ENCODE data around the gene APBA2.

APBA2 gene

GRCh38 chr15:29119847-29120246 lies 234.1 kb downstream of the APBA2 start:
- DNase-seq (ENCODE audit: low read depth in 2 of 2), result no peak

DNA sequence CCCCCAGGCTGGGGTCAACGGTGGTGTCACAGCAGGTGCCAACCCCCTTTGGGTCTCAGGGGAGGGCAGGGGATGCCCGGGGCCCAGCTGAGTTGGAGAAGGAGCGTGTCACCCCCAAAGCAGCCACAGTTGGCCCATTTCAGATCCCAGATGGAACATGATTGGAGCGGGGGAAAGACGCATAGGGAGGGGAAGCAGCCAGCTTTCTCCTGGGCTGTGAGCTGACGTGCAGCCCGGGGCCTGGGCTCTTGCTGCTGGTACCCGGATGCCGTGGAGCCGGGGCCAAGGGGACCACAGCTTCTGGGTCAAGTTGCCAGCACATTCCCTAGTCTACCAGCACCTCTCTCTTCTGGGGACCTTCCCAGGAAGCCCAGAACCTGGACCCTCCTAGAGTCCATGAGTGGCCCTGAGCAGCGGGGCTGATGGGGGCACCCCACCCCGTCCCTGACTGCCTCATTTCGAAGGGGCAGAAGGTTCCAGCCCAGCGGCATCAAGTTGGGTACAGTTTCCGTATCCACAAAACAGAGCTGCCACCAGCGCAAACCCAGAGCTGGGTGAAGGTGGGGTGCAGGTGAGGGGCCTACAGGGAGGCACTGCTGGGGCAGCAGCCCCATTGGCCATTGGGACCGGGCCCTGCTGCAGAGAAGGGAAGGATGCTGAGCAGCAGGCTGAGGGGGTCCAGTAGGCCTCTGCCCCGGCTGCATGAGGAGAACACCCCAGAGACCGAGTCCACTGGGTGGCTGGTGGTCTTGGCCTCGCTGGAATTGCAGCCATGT lies 235.0 kb downstream of the APBA2 start:
- DNase-seq (ENCODE audit: low read depth in 2 of 2), result no peak

GRCh38 chr15:29121369-29121656 lies 235.5 kb downstream of the APBA2 start:
- DNase-seq (ENCODE audit: low read depth in 2 of 2), result no peak

DNA sequence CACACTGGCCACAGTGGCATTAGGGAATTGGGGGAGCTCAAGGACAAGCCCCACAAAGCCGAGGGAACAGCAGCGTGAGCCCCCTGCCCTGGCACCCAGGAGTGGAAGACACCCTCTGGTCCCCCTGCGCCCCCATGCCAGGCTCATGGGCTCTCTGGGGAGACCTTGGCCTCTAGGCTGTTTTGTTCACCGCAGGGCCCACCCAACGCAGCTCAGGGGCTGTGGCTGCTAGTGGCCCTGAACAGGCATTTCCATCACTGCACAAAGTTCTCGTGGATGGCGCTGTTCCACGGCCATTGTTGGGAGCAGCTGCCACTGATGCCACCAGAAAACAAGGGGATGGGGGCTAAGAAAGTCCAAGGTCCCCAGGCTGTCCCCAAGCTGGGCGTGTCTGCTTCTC lies 236.1 kb downstream of the APBA2 start:
- DNase-seq (ENCODE audit: low read depth in 2 of 2), result no peak

- no peak for DNase-seq (ENCODE audit: low read depth in 2 of 2)
These were observed 236.7 kb downstream of the APBA2 start for GRCh38 chr15:29122506-29122905.

GRCh38 chr15:29123171-29123570 lies 237.4 kb downstream of the APBA2 start:
- DNase-seq (ENCODE audit: low read depth in 2 of 2), result no peak

GRCh38 chr15:29123991-29124390 lies 238.2 kb downstream of the APBA2 start:
- DNase-seq (ENCODE audit: low read depth in 2 of 2), result no peak

DNA sequence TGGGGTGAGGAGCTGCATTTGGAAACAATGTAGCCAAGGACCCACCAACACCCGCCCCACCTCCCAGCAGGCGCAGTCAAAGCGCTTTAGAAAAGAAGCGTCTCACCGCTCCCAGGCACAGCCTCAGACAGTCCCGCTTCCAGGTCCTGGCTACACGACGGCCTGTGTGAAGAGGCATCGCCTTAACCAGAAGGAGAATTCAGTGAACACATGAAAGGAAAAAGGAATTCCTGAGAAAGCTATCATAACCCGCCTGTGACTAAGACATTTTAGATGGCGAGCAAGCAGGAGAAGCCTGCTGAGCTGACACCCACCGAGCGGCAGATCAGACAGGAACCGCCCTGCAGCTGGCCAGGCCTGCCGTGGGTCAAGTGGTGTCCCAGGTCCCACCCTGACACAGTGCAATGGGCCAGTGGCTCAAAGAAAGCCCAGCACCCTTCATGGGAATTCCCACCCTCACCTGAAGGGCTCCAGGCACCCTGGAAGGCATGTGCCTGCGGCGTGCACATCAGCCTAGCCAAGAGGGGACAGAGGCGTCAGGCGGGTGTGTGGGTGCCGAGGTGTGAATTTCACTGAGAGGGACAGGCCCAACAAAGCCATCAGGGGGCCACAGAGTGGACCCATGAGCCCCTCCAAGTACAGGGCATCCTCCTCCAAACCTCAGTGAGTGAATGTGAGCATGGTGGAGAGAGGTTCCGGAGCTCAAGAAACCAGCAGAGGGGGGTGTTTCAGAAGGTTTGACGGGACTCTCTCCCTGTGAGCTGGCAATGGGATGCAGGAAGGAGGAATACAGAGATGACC lies 239.0 kb downstream of the APBA2 start:
- DNase-seq (ENCODE audit: low read depth in 2 of 2), result no peak

DNA sequence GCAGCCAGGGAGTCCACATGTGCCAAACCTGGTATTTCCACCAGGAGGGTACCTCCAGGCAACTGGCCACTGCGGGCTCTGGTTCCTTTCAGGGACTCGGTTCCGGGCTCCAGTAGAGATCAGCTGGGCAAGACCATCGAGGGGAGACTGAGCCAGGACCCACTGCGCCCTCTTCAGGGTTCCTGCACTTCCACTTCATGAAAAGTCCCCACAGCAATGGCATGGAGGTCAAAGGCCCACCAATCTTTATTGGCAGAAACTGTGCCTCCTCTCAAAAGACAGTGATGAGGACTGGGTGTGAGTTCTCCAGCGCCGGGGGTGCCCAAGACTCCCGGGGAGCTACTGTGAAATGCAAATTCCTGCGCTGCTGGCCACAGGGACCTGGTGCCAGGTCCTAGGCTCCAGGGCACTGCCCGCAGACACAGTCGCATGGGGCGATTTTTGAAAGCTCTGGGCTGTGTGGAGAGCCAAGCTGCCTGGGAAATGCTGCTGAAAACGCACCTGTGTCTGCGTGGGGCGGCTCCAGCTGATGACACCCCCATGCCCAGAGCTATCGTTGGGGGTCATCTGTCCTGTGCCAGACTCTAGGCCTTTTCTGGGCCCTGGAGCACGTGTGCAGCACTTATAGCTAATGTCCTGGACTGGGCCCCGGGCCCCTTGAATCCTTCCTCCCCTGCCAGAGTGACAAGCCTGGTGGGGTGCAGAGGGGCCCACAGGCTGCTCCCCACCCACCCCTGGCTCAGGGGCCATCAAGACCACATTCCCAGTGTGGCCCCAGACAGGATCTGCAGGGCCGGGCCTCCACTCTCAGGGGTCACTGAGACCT lies 239.8 kb downstream of the APBA2 start:
- DNase-seq (ENCODE audit: low read depth in 2 of 2), result no peak

- DNase-seq (ENCODE audit: low read depth in 2 of 2), result no peak
These were observed 240.4 kb downstream of the APBA2 start for GRCh38 chr15:29126208-29126536.

- DNase-seq (ENCODE audit: low read depth in 2 of 2), result no peak
These were observed 241.2 kb downstream of the APBA2 start for GRCh38 chr15:29126821-29127461.

GRCh38 chr15:29127506-29128430 lies 242.0 kb downstream of the APBA2 start:
- DNase-seq (ENCODE audit: low read depth in 2 of 2), result no peak

GRCh38 chr15:29128671-29129070 lies 242.9 kb downstream of the APBA2 start:
- no peak for DNase-seq (ENCODE audit: low read depth in 2 of 2)

- DNase-seq (ENCODE audit: low read depth in 2 of 2), result no peak
These were observed 243.4 kb downstream of the APBA2 start for GRCh38 chr15:29129221-29129620.

- no peak for DNase-seq (ENCODE audit: low read depth in 2 of 2)
These were observed 244.2 kb downstream of the APBA2 start for GRCh38 chr15:29129926-29130325.

DNA sequence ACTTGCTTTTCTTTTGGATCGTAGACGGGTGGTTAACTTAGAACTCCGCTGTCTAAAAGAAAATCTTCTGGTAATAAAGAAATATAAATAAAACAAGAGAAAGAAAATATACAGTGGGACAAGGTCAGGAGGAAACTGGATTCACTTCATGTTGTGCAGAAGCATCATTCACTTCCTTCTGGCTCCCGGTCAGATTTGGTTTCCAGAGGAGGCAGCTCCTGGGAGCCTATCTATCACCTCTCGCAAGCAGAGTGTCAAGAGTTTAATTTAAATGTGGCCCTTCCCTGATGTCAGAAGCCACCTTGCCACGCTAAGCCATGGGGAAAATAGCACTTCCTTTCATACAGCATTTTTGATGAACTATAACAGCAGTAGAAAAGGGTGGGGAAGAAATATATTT lies 244.7 kb downstream of the APBA2 start:
- no peak for DNase-seq (ENCODE audit: low read depth in 2 of 2)

DNA sequence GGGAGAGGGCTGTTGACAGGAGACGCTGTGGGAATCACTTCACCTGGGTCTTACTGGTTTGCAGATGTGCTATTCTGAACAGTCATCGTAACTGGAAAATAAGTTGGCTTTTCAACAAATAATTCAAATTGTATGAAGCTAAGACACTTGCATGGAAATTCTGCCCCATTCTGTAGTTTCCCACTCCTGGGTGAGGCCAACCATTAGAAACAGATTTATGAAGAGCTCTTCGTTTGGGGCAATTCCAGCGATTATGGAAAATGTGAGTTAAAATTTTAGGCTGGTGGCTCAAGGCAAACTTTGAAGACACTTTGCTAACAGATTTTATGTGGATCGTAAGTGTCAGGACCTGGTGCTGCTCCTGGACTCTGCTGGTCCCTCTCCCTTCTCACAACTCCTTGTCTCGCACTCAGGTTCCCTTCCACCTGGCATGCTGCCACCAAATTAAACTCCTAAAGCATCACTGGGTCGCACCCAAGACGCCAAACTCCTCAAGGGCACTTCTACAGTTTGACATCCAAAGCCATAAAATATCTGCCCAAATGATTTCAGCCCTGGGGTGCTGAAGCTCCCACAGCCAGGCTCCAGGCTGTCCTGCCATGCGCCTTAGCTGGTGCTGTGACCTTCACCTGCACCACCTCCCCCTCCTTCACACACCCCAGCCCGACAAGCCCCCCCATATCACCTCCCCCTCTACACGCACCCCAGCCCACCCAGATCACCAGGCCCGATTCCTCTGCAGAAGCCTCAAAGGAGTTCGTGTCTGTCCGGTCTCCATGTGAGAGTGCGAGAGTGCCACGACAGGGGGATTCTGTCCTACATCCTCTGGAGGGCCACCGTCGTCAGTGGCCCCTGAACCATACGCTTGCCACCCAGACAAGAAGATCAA lies 245.4 kb downstream of the APBA2 start:
- no peak for DNase-seq (ENCODE audit: low read depth in 2 of 2)

GRCh38 chr15:29131840-29132420 lies 246.2 kb downstream of the APBA2 start:
- DNase-seq (ENCODE audit: low read depth in 2 of 2), result no peak

GRCh38 chr15:29132735-29133181 lies 247.0 kb downstream of the APBA2 start:
- DNase-seq (ENCODE audit: low read depth in 2 of 2), result no peak

- no peak for DNase-seq (ENCODE audit: low read depth in 2 of 2)
These were observed 247.5 kb downstream of the APBA2 start for GRCh38 chr15:29133321-29133720.

All from stimulated activated CD4-positive, alpha-beta T cell treated with anti-CD3 and anti-CD28 coated beads, Interleukin-15, amount 100 ng/mL, for 48 hours (primary cell).